ENCODE results near the gene FGB. TPM values are rescaled to one million over a fixed set of nuclear protein-coding genes. Genes with fewer than 3 reads are reported as not detected.

FGB gene
- not detected for total RNA-seq

DNA sequence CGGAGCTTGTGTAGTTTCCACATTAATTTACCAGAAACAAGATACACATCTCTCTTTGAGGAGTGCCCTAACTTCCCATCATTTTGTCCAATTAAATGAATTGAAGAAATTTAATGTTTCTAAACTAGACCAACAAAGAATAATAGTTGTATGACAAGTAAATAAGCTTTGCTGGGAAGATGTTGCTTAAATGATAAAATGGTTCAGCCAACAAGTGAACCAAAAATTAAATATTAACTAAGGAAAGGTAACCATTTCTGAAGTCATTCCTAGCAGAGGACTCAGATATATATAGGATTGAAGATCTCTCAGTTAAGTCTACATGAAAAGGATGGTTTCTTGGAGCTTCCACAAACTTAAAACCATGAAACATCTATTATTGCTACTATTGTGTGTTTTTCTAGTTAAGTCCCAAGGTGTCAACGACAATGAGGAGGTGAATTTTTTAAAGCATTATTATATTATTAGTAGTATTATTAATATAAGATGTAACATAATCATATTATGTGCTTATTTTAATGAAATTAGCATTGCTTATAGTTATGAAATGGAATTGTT, at the start of gene FGB:
TSS of gene FGB (plus strand) at position 315 of the 558 bp plus-strand sequence. CDS start at position 323, 8 bp downstream.
- ATAC-seq (no peak), DNase-seq (ENCODE audit: low spot score) (no peak)
- intact Hi-C loops (cut with DNase I): no loop called here

DNA sequence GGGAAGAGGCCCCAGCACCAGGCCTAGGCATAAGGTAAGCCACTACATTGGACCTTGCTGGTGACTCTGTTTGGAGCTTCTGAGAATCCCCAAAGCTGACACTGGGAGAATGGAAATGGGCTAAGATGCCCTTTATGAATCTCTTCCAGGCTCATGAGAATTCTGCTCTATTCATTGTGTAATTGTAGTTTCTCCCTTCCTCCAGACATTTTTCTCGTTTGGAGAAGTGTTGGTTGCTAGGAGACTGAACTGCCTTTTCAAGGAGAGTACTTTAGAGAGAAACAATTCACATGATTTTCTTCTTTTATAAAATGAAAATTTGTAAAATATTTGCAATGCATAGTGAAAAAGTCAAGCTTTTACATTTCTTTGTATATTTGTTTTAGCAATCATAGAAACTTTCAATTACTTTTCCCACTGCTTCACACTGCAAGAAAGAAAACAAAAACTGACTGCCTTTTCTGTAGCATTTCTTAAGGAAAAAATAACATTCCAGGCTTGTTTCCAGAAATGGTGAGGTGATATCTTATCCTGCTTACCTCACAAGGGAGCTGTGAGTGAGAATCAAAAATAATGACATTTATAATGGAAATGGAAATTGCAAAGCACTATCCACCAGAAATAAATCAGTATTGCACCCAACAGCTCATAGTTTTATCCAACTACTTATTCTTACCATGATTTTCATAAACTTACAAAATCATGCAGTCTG, 46.3 kb upstream of the FGB start:
- intact Hi-C loops (cut with DNase I): no loop called here
- ATAC-seq: no peak
- no peak for DNase-seq (ENCODE audit: low spot score)

DNA sequence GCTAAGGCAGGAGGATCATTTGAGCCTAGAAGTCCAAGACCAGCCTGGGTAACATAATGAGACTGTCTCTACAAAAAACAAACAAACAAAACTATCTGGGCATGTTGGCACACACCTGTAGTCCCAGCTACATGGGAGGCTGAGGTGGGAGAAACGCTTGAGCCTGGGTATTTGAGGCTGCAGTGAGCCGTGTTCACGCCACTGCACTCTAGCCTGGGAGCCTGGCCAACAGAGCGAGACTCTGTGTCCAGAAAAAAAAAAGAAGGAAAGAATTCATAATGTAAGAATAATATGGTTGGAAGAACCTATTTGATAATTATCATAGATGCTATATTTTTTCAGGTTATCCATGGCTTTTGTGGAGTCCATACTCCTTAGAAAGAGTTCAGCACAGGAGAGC, 45.2 kb upstream of the FGB start:
- intact Hi-C loops (cut with DNase I): no loop called here
- ATAC-seq (no peak), DNase-seq (ENCODE audit: low spot score) (no peak)

DNA sequence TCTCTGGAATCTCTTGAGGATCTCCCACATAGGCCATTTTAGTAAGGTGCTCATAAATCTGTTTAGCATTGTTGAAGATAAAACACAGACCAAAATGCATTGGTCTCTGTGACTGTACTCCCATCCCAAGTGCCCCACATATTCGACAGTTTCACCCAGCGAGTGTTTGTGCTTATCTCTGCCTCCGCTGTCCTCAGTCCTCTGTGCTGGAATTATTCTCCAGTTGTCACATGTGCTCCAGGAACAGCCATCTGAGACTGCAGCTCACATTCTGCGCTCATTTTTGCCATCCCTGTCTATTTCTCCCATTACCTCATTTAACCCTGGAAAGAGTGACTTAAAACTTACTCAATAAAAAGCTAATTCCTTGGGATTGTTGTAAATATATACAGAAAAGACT, 43.6 kb upstream of the FGB start:
- no peak for ATAC-seq
- DNase-seq (ENCODE audit: low spot score): no peak
- intact Hi-C loops (cut with DNase I): no loop called here

DNA sequence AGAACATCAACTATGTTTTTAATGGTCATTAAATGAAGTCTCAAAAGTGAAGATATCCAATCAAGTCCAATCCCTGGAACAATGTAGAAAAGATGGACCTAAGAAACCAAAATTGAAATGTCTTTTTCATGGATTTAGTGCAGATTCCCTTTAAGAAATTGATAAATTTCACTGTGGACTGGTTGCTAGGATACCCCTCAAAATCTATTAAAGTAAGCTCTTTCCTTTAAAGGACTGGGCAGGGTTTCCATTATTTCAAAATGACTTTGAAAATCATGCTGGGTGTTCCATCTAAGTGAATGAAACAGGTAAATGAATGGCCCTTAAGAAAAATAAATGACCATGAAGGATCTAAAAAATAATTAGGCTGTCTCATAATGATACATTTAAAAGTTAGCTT, 41.2 kb upstream of the FGB start:
- intact Hi-C loops (cut with DNase I): no loop called here
- ATAC-seq (no peak), DNase-seq (ENCODE audit: low spot score) (no peak)

DNA sequence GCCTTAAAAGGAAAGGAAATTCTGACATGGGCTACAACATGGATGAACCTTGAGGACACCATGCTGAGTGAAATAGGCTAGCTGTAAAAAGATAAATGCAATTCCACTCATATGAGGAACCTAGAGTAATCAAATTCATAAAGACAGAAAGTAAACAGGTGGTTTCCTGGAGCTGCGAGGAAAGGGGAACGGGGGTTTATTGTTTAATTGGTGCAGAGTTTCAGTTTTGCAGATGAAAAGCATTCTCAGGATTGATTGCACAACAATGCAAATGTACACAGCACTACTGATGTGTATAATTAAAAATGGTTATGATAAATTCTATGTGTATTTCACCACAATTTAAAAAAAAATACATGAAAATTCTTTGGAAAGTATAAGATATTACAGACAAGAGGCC, 36.7 kb upstream of the FGB start:
- intact Hi-C loops (cut with DNase I): no loop called here
- ATAC-seq (no peak), DNase-seq (ENCODE audit: low spot score) (no peak)

DNA sequence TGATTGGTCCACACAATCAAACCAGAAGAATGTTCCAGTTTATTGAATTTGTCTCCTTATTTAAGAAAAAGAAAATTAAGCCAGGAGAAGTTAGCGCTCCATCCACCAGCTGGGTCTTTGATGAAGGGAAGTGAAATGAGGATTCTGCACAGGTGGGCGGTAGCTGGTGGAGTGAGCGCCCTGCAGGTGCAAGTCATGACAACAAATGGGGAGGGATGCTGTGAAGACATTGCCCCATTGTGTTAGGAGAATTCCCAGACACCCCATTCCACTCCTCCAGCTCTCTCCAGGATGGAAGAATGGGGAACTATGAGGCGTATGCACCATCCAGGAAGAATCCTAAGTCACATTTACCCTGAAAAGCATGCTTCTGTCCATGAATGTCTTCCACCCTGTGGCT, 35.5 kb upstream of the FGB start:
- intact Hi-C loops (cut with DNase I): no loop called here
- DNase-seq (ENCODE audit: low spot score) (no peak), ATAC-seq (no peak)

DNA sequence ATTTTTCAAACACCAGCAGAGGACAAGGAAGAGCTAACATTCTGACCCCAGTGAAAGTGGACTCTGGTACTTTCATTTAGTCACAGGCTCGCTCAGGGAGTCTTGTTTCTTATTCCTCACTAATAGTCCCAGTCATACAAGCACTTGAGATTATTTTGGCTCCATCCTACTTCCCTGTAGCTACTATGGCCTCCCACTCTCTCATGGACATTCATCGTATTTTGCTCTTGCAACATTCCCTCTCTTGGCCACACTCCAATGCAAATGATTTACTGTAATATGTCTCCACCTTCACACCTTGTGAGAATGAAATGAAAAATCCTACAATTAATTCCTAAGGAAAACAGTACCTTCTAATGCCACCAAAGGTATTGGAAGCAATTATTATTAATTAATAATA, 33.9 kb upstream of the FGB start:
- no peak for DNase-seq (ENCODE audit: low spot score)
- no peak for ATAC-seq

DNA sequence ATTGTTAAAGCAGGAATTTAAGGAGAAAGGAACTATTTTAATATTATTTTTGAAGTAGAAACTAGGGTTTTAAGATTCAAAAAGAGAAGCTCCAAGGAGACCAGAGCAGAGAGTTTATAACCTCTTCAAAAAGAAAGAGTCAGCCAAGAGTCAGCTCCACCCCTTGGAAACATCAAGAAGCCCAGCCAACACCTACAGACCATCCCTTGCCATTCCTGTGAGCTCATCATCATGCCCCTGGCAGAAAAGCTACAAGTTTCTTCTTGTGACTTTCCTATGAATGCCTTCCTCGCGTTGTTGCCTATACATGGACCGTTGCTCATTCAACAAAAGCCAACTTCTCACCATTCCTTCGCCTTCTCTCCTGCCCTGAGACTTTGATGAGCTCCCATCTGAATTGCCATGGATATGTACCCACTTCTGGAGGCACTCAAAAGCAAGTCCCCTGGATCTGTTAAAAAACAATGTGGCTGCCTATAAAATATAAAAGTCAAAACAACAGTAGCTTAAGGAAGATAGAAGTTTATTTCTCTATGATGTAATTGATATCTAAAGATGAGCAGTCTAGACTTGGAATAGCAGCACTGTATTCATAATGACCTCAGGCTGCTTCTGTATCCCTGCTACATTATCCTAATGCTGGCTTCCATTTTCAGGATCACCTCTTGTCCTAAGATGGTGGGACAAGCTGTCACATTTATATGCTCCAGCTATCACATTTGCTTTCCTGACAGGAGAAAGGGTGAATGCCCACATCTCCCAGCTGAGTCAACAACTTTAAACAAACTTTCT, 32.9 kb upstream of the FGB start:
- ATAC-seq (peak; percentile 88), DNase-seq (ENCODE audit: low spot score) (no peak)
- intact Hi-C loops (cut with DNase I): no loop called here

More for the DNA sequence above, 33.9 kb upstream of the FGB start:
- intact Hi-C loops (cut with DNase I): no loop called here

DNA sequence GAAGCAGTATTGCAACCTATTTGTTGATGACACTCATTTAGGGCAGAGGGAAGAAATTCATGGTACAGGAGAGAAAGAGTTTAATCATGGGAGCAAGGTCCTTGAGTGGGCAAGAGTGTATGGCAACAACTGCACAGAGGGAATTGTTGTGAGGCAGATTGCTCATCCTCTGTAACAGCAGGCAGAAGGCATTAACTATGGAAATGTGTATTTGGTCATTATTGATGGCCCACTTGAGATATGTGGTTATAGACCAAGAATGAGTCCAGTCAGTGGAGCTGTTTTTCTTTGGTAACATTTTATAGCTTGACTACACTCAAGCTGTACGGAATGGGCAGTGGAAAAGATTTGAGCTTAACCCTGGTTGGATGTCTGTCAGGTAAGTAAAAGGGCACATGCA, 28.5 kb upstream of the FGB start:
- intact Hi-C loops (cut with DNase I): no loop called here
- ATAC-seq (peak; percentile 77), DNase-seq (ENCODE audit: low spot score) (no peak)

DNA sequence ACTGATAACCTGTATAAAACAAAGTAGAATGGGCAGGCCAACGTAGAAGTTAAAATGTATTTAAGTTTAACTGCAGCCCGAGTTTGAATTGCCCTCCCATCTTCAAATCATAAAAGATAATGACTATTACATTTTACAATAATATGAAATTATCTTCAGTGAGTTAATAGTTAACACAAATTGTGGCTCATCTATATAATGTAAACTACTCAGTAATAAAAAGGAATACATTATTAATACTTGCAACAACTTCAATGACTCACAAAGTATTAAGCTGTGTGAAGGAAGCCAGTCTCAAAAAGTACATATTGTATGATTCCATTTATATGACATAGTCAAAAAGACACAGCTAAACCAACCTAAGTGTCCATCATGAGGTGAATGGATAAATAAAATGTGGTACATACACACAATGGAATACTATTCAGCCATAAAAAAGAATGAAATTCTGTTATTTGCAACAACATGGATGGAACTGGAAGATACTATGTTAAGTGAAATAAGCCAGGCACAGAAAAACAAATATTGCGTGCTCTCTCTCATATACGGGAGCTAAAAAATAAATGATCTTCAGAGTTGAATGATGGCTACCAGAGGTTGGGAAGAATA, 20.4 kb upstream of the FGB start:
- no peak for ATAC-seq
- intact Hi-C loops (cut with DNase I): no loop called here

DNA sequence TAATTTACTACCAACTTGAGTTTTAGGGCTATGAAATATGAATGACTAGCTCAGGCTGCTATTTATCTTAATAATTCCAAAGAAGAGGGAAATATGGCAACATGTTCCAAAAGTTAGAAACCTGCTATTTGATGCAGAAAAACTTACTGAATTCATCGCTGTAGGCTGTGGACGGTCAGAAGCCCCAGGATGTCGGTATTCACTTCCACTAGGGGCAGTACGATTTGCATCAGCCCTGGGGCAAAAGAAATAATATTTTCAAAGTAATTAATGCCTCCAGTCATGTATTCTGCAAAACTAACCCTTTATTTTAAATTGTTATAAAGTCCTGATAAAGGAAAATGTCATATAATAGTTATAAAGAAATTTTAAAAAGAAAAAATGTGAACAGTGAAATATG, 17.1 kb upstream of the FGB start:
- ATAC-seq: no peak
- intact Hi-C loops (cut with DNase I): no loop called here
- no peak for DNase-seq (ENCODE audit: low spot score)

More for the DNA sequence above, 20.4 kb upstream of the FGB start:
- no peak for DNase-seq (ENCODE audit: low spot score)

DNA sequence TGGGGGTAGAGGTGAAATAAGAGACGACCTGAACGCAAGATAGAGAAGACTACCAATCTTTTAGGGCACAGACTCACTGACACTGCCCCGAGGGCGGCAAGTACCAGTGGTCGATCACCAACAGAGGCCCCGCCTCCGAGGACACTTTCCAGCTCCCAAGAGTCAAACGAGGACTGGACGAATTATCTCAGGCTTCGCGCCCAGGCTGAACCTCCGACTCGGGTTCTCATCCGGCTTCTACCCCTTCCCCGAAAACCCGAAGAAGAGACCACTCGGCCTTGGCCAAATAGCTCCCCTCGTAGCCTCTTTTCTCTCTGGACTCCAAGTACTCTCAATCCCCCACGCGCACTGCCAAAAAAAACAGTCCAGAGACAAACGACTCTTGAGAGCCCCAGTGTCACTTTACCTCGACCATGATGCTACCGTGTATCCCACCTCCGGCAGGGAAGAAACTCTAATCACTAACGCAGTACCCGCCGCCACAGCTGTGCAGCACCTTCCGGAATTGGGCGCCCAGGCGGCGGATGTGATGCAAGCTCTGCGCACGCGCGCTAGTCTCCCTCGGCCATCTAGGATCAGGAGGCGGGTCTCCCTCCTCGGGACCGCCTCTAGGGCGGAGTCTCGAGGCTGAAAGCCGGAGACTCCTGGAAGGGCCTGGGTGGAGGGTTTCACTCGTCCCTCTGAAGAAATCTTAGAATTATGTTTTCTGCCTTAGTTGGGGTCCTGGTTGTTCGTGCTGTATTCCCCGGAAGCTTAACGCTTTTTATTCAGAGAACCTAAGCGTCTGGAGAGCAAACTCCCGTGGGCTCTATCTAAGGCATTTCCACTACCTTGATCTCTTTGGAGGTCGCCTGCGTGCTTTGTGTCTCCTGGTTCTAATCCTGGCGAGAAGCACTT, 12.7 kb upstream of the FGB start, which contains the start of gene PLRG1:
TSS of gene PLRG1 (minus strand) at position 507 of the 897 bp plus-strand sequence. CDS start at position 415, 92 bp downstream.
- intact Hi-C loops (cut with DNase I): no loop called here
- ATAC-seq (peak; percentile 100), DNase-seq (ENCODE audit: low spot score) (peak; percentile 98)

DNA sequence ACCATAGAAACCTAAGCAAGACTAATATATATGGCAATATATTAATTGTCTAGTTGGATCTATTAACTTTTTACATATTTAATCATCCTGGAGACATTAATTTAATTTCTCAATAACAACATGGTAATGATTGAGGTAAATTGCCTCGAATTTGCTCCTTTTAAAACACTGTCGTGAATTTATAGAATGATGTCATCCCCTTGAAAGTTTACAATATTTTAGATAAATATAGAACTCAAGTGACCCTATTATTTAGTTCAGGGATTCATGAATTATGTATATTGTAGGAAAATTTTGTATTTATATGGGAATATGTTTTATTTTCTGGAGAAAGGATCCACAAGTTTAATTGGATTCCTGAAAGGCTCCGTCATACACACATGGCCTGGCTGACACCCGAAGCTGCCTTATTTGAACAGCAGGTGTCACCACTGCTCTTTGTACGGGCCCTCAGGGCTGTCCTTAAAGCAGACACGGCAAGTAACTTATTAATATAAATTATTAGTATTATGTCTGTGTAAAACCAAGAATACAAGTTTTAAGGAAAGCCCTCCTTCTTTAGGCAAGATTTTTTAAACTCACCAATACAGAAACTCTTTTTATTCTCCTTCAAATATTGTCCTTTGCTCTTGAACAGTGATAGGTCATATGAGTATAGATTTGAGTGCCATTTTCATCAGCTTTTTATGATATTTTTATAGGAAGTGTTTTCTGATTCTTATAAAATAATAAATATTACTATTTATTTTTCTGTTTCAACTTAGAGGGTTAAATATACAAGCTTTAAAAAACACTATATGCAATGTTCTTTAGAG, 10.7 kb upstream of the FGB start:
- peak; percentile 76 for ATAC-seq
- DNase-seq (ENCODE audit: low spot score): peak; percentile 81
- intact Hi-C loops (cut with DNase I): no loop called here

DNA sequence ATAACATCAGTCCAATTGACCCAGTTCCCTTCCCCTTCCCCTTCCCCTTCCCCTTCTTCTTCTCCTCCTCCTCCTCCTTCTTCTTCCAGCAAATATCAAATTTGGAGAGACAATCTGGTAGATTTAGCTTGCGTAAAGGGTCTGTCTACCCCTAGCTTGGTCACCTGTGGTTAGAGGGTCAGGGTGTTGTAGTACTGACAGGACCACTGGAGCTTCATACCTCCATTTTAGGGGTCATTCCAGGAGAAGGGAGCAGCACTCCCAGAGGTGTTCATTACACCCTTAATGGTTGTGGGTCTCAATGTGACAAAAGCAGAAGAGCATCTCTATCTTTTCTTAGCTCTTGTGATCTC, 3.7 kb upstream of the FGB start:
- ATAC-seq (no peak), DNase-seq (ENCODE audit: low spot score) (no peak)
- intact Hi-C loops (cut with DNase I): no loop called here

DNA sequence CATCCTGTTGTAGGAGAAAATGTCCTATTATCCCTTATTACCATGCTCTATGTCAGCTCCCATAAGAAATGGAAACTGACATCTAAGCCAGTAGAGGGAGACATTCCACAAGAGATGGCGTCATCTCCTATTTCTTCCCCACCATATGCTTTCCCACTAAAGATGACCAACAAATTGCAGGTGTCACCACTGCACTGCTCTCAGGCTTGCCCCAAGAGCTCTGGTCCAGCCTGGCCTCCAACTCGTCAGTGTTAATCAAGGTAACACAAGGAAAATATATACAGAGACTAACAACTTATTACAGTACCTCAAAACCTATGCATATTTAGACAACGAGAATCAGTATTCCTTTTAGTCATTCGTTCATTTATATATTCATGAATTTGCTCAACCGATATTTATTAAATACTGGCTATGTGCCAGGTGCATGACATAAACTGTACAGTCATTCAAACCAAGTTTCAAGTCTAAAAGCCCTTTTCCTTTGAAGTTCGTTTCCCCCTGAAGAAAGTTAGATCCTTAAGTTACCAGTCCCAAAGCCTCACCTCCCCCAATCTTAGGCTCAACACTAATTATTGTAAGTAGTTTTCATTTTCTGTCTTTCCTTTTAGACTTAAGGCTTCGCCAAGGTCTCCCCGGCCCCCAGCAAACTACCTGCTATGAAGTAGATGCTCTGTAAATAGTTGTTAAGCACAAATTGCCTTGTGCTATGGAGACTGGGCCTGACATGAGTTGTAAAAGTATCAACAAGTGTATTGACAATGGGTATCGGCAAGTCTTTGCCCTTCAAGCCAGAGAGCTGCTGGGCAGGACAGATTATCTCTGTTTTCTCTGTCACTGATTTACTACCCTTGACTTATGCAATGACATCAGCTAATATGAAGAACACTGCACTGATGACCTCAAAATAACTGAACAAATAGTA, 3.1 kb upstream of the FGB start:
- intact Hi-C loops (cut with DNase I): no loop called here
- ATAC-seq (no peak), DNase-seq (ENCODE audit: low spot score) (no peak)

DNA sequence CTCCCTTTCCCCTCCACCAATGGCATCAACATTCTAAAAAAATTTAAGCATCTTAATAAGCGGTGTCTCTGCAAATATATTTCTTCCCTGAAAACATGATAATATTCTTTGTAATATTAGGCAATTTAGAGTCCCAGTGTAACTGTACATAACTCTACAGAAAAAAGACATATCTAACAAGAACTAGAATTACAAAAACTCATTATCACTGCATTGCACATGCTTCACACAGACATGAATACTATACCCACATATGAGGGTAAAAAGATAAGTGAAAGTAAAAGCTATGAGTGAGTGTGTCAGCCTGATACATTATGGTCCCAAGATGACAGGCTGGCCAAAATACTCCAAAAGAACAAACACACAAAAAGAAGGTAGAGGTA, 2.4 kb upstream of the FGB start:
- no peak for ATAC-seq
- no peak for DNase-seq (ENCODE audit: low spot score)
- intact Hi-C loops (cut with DNase I): no loop called here

All from sciatic nerve (tissue), 2 donors.